ENCODE data around the gene RPL10. TPM values are rescaled to one million over a fixed set of nuclear protein-coding genes. Genes with fewer than 3 reads are reported as not detected.

The RPL10 gene
- total RNA-seq, 1 donor from 2014 or later = 2,969 TPM

- peak within 1 kb of the TSS; percentile 94 for H3K27ac Mint-ChIP-seq
- DNase-seq (ENCODE audit: low spot score in 2 of 2, unreplicated experiment in 2 of 2) = peak; percentile 94 to 95
- H3K36me3 Mint-ChIP-seq = peaks cover 2% of the 10 kb centered on the region
- no peaks in the 10 kb centered on the region for H3K27me3 Mint-ChIP-seq (ENCODE audit: low read depth)
- H3K4me1 Mint-ChIP-seq = peaks cover 29% of the 10 kb centered on the region
- TF ChIP-seq CTCF (IDR thresholded peaks at IDR 0.05; ENCODE audit: unreplicated experiment) = no peak
- H3K4me3 Mint-ChIP-seq = peak within 1 kb of the TSS; percentile 80
- no peaks in the 10 kb centered on the region for H3K9me3 Mint-ChIP-seq
Measured at GRCh38 chrX:154378799-154379568, 19.2 kb upstream of the RPL10 start, which contains the start of gene EMD. EMD (plus strand) TSS chrX:154379295; CDS start chrX:154379485, 190 bp downstream.

- peak overlapping the region; percentile 80 for H3K4me3 Mint-ChIP-seq
- peak overlapping the region; percentile 94 for H3K27ac Mint-ChIP-seq
- no peaks in the 10 kb centered on the region for H3K9me3 Mint-ChIP-seq
- no peaks in the 10 kb centered on the region for H3K27me3 Mint-ChIP-seq (ENCODE audit: low read depth)
- H3K36me3 Mint-ChIP-seq = peaks cover 2% of the 10 kb centered on the region
- no peak for DNase-seq (ENCODE audit: low spot score in 2 of 2, unreplicated experiment in 2 of 2)
- TF ChIP-seq CTCF (IDR thresholded peaks at IDR 0.05; ENCODE audit: unreplicated experiment) = no peak
- H3K4me1 Mint-ChIP-seq = peaks cover 29% of the 10 kb centered on the region
Measured at GRCh38 chrX:154379569-154379951, 18.6 kb upstream of the RPL10 start.

GRCh38 chrX:154380153-154380552 lies 18.0 kb upstream of the RPL10 start:
- Mint-ChIP-seq H3K27me3 (ENCODE audit: low read depth) (no peaks in the 10 kb centered on the region), H3K4me1 (peaks cover 26% of the 10 kb centered on the region), H3K27ac (peak overlapping the region; percentile 94), H3K36me3 (peaks cover 2% of the 10 kb centered on the region), H3K9me3 (no peaks in the 10 kb centered on the region), H3K4me3 (peak overlapping the region; percentile 80)
- DNase-seq (ENCODE audit: low spot score in 2 of 2, unreplicated experiment in 2 of 2) = no peak
- TF ChIP-seq CTCF (IDR thresholded peaks at IDR 0.05; ENCODE audit: unreplicated experiment) = no peak

- no peak for TF ChIP-seq CTCF (IDR thresholded peaks at IDR 0.05; ENCODE audit: unreplicated experiment)
- H3K36me3 Mint-ChIP-seq = peaks cover 2% of the 10 kb centered on the region
- H3K4me1 Mint-ChIP-seq = peaks cover 25% of the 10 kb centered on the region
- DNase-seq (ENCODE audit: low spot score in 2 of 2, unreplicated experiment in 2 of 2) = no peak
- H3K27ac Mint-ChIP-seq = peak overlapping the region; percentile 94
- H3K9me3 Mint-ChIP-seq = no peaks in the 10 kb centered on the region
- H3K4me3 Mint-ChIP-seq = peak overlapping the region; percentile 80
- H3K27me3 Mint-ChIP-seq (ENCODE audit: low read depth) = no peaks in the 10 kb centered on the region
Measured at GRCh38 chrX:154380787-154381186, 17.4 kb upstream of the RPL10 start.

- Mint-ChIP-seq H3K36me3 (peaks cover 2% of the 10 kb centered on the region), H3K9me3 (no peaks in the 10 kb centered on the region), H3K4me1 (peaks cover 25% of the 10 kb centered on the region), H3K4me3 (no peak overlapping the region), H3K27ac (no peak overlapping the region), H3K27me3 (ENCODE audit: low read depth) (no peaks in the 10 kb centered on the region)
- no peak for DNase-seq (ENCODE audit: low spot score in 2 of 2, unreplicated experiment in 2 of 2)
- no peak for TF ChIP-seq CTCF (IDR thresholded peaks at IDR 0.05; ENCODE audit: unreplicated experiment)
Measured at GRCh38 chrX:154381271-154381670, 16.9 kb upstream of the RPL10 start.

All from mesothelial cell of epicardium (in vitro differentiated cells).